Measurements from ENCODE around the gene SLC22A23.

DNA sequence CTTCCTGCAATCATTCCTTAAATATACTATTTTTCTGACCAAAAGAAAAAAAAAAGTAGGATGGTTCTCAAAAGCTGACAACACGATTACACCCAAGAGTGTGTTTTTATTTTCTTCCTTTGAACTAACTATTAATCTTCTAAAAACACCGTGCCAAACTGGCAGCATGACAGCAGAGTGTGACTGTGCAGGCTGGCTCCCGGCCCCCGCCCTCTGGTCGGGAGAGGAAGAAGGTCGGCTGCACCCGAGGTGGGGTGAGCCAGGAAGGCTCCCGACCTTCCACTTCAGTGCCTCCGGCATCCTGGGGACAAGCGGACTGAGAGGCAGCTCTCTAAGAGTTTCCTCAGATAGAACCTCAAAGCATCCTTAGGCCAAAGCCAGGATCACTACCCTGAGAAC, 29.2 kb downstream of the SLC22A23 start:
- no peak for TF ChIP-seq CTCF (IDR thresholded peaks at IDR 0.05)
- TF ChIP-seq POLR2A (IDR thresholded peaks at IDR 0.05) = no peak

All from adrenal gland (tissue), 5 donors.